Adrenal gland (tissue), 12 donors: Measurements from ENCODE around the gene ANKRD66. TPM values are rescaled to one million over a fixed set of nuclear protein-coding genes. Genes with fewer than 3 reads are reported as not detected.
A peak's percentile ranks its signal among the peaks of the same experiment; 100 is the strongest.

Experiments used
- DNase-seq, 7 donors: peaks; one replicate each; pipeline ENCODE4 v3.0.0-alpha.2; 2019 to 2020
- H3K27ac ChIP-seq, 5 donors: fragments of 200-600 bp; sonication (generic) in 4 of 5; 1 replicate in 3 of 5; 2 replicates in 2 of 5; pipeline versions ENCODE4 v1.5.1 to v1.8.0; 2016 to 2020; ENCODE audit warnings: mild to moderate bottlenecking in 1 of 5
- H3K27me3 ChIP-seq: fragments of 200-600 bp; 2 replicates; pipeline ENCODE4 v1.8.0; 2021
- H3K36me3 ChIP-seq, 2 donors: fragments of 200-600 bp; replicated peaks in 1 of 2; 1 replicate in 1 of 2; 2 replicates in 1 of 2; pipeline versions ENCODE4 v1.5.1 to v1.8.0; 2018 to 2022
- H3K4me1 ChIP-seq, 2 donors: fragments of 200-600 bp; replicated peaks in 1 of 2; 1 replicate in 1 of 2; 2 replicates in 1 of 2; pipeline versions ENCODE4 v1.5.1 to v1.8.0; 2018 to 2021
- H3K4me3 ChIP-seq, 4 donors: fragments of 200-600 bp; sonication (generic) in 3 of 4; one replicate each; pipeline ENCODE4 v1.5.1; 2016 to 2018
- H3K9me3 ChIP-seq, 3 donors: fragments of 200-600 bp; sonication (generic) in 1 of 3; replicated peaks in 1 of 3; 1 replicate in 2 of 3; 2 replicates in 1 of 3; pipeline versions ENCODE4 v1.5.1 to v1.8.0; 2016 to 2021
- POLR2A ChIP-seq, 2 donors: fragments of 450-650 bp; IDR thresholded peaks; one replicate each; pipeline ENCODE4 v1.6.1; 2017; ENCODE audit warnings: antibody characterized with exemption in 2 of 2, mild to moderate bottlenecking in 2 of 2, moderate library complexity in 1 of 2
- WGBS, 4 donors: extraction: QIAGEN DNeasy Blood & Tissue Kit in 2 of 4; methylation state at CpG; one replicate each; pipeline versions ENCODE4 v1.1.5 to v1.1.7; 2013 to 2017; 5-methylcytosine and 5-hydroxymethylcytosine counted together
- intact Hi-C, 2 donors: fragments of 100-400 bp; cut with DNase I; formaldehyde crosslinking; loops; one replicate each; pipeline versions ENCODE4 v1.14.1 to v1.15.0; 2022 to 2023
- polyA plus RNA-seq, 3 donors: library from polyadenylated mRNA; stranded (reverse); fragments of 200-250 nt in 2 of 3; fragments of 350-450 nt in 1 of 3; fragmentation: Illumina TruSeq in 1 of 3; extraction: RNeasy Lipid Tissue Mini Kit (QIAGEN cat#74804) in 1 of 3; gene quantifications; one replicate each; pipeline ENCODE4 v1.2.3, GENCODE V29; 2013 to 2014
- total RNA-seq, 9 donors: library from RNA; depleted of rRNA in 4 of 9; stranded (reverse); fragments of >200 nt in 4 of 9; fragments of 120-200 nt in 1 of 9; fragmentation: NEBNext Ultra II Directional in 1 of 9; extraction: Animal tissue kit (Norgen Biotek cat#: 25700) in 1 of 9; gene quantifications; one replicate each; pipeline versions ENCODE4 v1.1.0 to v1.2.4, GENCODE V29; 2013 to 2023
- TF ChIP-seq, protein P1 (sequence below), 6 experiments: fragments of 450-650 bp in 4 of 6; fragments of 200-600 bp in 2 of 6; sonication (generic) in 1 of 6; IDR thresholded peaks; 1 replicate in 5 of 6; 2 replicates in 1 of 6; pipeline versions ENCODE4 v1.5.1 to v1.8.0; 2016 to 2021; ENCODE audit warnings: antibody characterized with exemption in 6 of 6, mild to moderate bottlenecking in 2 of 6, moderate library complexity in 1 of 6
- donor health status: healthy with polysubstance abuse.
- donor health status: Bipolar disorder and iron deficiency.
- donor health status: DM: yes; HTN: yes; CAD: no.
- donor health status: DM: no; HTN: no; CAD: no.
- donor health status: DM: no; HTN: no; CAD: no.
- donor health status: DM: yes; HTN: yes; CAD: no.

The ANKRD66 gene
- total and polyA plus RNA-seq, 12 donors: not detected

DNA sequence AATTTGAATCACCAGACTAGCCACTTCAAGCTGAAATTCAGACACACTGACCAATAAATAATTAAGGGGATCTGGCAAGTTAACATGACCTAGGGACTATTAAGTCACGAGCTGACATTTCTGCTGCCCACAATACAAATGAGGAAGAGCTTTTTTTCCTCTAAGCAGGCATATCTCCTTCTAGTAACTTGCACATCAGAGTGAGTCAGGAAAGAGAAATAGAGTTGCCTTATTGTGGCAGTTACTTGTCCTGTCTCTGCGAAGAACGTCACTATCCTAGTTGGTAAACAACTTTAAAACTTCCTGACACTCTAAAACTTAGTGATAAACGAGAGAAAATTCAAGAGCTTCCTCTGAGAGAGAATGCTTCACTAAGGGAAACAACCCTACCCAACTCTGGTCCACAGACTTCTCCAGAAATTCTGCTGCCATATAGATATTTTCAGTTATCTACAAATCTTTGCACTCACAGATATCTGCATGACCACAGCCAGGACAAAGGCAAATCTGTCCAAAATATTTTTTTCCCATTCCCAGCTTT lies 15.7 kb upstream of the ANKRD66 start:
- peaks cover 5% of the 10 kb centered on the region for H3K27me3 ChIP-seq
- DNase-seq: peak in 1 of 7 donors; percentile 5
- no peaks in the 10 kb centered on the region for H3K9me3 ChIP-seq
- TF ChIP-seq POLR2A (IDR thresholded peaks at IDR 0.05): no peak
- TF ChIP-seq, protein P1, sequence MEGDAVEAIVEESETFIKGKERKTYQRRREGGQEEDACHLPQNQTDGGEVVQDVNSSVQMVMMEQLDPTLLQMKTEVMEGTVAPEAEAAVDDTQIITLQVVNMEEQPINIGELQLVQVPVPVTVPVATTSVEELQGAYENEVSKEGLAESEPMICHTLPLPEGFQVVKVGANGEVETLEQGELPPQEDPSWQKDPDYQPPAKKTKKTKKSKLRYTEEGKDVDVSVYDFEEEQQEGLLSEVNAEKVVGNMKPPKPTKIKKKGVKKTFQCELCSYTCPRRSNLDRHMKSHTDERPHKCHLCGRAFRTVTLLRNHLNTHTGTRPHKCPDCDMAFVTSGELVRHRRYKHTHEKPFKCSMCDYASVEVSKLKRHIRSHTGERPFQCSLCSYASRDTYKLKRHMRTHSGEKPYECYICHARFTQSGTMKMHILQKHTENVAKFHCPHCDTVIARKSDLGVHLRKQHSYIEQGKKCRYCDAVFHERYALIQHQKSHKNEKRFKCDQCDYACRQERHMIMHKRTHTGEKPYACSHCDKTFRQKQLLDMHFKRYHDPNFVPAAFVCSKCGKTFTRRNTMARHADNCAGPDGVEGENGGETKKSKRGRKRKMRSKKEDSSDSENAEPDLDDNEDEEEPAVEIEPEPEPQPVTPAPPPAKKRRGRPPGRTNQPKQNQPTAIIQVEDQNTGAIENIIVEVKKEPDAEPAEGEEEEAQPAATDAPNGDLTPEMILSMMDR (IDR thresholded peaks at IDR 0.05): no peak
- H3K36me3 ChIP-seq: no peaks in the 10 kb centered on the region
- H3K4me3 ChIP-seq: no peak overlapping the region
- 32 to 52% (median 48%) methylated on average over 4 of the region's 4 CpGs for WGBS, 4 donors
- peaks cover 0 to 11% of the 10 kb centered on the region in 2 donors for H3K4me1 ChIP-seq
- peak overlapping the region in 1 of 5 donors; percentile 11 for H3K27ac ChIP-seq
- intact Hi-C loops: no loop called here

- 84 to 100% (median 87%) methylated on average over 1 to 2 of the region's 2 CpGs for WGBS, 4 donors
- H3K27ac ChIP-seq: no peak overlapping the region
- no peaks in the 10 kb centered on the region for H3K36me3 ChIP-seq
- DNase-seq: no peak
- H3K27me3 ChIP-seq: peaks cover 5% of the 10 kb centered on the region
- no peak for TF ChIP-seq POLR2A (IDR thresholded peaks at IDR 0.05)
- TF ChIP-seq, protein P1 (IDR thresholded peaks at IDR 0.05): no peak
- peaks cover 0 to 11% of the 10 kb centered on the region in 2 donors for H3K4me1 ChIP-seq
- intact Hi-C loops: no loop called here
- H3K9me3 ChIP-seq: no peaks in the 10 kb centered on the region
- no peak overlapping the region for H3K4me3 ChIP-seq
Observed at GRCh38 chr6:46733341-46733801, 13.4 kb upstream of the ANKRD66 start.

DNA sequence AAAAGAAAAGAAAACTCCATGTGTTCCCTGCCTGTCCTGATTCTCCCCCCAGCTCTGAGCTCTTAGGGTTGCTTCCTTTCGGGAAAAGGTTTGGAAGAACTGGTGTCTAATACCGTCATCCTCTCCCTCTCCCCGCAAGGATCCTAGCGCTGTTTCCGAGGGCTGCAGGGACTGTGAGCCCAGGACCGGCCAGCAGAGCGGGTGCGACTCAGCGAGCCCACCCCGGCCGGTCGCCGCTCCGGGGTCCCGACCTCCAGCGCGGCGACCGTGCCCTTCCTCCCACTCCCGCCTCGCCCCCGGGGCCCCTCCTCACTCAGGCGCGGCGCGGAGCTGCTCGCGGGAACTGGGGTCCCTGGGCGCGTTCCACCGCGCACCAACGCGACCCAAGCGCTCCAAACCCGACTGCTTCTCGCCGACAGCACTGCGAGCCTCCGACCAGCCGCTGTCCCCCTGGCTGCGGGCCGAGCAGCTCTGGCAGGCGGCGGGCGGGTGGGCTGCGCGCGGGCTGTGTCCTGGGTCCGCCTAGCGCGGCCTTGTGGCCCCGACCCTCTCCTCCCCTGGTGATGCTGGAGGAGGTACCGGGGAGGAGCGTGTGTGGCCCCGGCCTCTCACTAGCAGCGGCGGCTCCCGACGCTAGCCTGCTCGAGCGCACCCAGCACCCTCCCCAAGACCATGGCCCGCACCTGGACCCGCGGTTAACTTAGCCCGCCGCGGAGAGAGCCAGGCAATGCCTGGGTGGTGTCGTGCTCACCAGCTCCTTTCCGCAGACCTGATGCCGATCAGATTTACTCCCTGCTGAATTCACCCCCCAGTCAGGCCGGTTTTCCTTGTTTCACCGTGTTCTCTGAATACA lies 11.6 kb upstream of the ANKRD66 start, which contains the start of gene PLA2G7:
TSS of gene PLA2G7 (minus strand) at position 509 of the 853 bp plus-strand sequence. CDS start 12,484 bp downstream, outside the sequence.
- peak within 1 kb of the TSS in 2 of 5 donors; percentile 13 to 47 for H3K27ac ChIP-seq
- TF ChIP-seq POLR2A (IDR thresholded peaks at IDR 0.05): no peak
- TF ChIP-seq, protein P1 (IDR thresholded peaks at IDR 0.05): peak in 1 of 6 experiments; percentile 13
- H3K4me1 ChIP-seq: peaks cover 0 to 11% of the 10 kb centered on the region in 2 donors
- H3K36me3 ChIP-seq: no peaks in the 10 kb centered on the region
- peak in 6 of 7 donors; percentile 13 to 58 (median 24) for DNase-seq
- H3K27me3 ChIP-seq: peaks cover 5% of the 10 kb centered on the region
- intact Hi-C loops: no loop called here
- 0 to 2% (median 1%) methylated on average over 12 to 73 of the region's 73 CpGs for WGBS, 4 donors
- peak within 1 kb of the TSS in 2 of 4 donors; percentile 42 to 67 for H3K4me3 ChIP-seq
- H3K9me3 ChIP-seq: no peaks in the 10 kb centered on the region

- 28 to 42% (median 36%) methylated on average over 8 of the region's 8 CpGs for WGBS, 4 donors
- Histone ChIP-seq H3K4me1 (peaks cover 0 to 11% of the 10 kb centered on the region in 2 donors), H3K27me3 (peaks cover 5% of the 10 kb centered on the region), H3K4me3 (peak overlapping the region in 2 of 4 donors; percentile 42 to 67), H3K36me3 (no peaks in the 10 kb centered on the region), H3K9me3 (no peaks in the 10 kb centered on the region), H3K27ac (no peak overlapping the region)
- TF ChIP-seq POLR2A (IDR thresholded peaks at IDR 0.05): no peak
- TF ChIP-seq, protein P1 (IDR thresholded peaks at IDR 0.05): no peak
- intact Hi-C loops: no loop called here
- DNase-seq: no peak
Observed at GRCh38 chr6:46735720-46736031, 11.1 kb upstream of the ANKRD66 start.
